8988T (cell line): ENCODE measurements around the gene CCDC3.

Experiments used
- DNase-seq: peaks from one replicate; pipeline ENCODE4 v3.0.0; 2011

The CCDC3 gene

DNA sequence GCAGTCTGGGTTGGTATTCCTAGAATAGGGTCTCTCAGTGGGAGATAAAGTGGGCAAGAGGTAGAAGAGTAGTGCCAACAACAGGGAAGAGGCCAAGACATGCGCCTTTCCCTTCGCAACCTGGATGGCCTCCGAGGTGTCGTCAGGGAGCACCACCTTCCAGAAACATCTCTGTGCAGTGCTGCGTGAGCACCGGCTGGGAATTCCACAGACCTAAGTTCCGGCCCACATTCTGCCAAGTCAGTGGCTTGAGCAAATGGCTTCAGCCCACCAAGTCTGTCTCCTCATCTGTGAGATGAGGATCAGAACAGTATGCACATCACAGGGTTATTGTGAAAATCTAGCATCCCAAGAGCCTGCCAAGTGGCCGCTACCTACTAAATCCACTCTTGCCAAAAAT is 40.6 kb downstream of the CCDC3 start:
- no peak for DNase-seq

DNA sequence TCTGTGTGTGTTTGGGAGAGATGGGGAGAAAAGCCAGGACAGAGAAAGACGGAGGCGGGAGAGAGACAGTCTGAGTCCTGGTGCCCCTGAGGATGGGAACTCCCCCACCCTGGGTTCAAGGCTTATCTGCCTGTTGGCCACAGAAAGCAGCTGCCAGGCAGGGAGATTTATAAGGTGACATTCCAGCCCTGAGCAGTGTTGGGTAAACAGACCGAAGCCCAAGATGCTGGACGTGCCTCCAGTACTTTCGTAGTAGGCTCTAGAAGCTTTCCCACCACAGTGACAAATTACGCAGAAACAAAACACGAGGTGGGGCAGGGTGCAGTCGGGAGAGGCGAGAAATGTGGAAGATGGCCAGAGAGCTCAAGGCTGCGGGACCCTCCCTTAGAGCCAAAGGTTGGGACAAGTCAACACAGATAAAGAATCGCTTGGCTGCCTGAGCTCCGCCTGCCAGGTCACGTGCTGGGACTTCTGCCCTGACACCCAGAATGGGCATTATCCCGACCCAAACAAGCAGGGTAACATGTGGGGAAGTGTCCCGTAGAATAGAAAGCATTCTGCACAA is 41.1 kb downstream of the CCDC3 start:
- no peak for DNase-seq

DNA sequence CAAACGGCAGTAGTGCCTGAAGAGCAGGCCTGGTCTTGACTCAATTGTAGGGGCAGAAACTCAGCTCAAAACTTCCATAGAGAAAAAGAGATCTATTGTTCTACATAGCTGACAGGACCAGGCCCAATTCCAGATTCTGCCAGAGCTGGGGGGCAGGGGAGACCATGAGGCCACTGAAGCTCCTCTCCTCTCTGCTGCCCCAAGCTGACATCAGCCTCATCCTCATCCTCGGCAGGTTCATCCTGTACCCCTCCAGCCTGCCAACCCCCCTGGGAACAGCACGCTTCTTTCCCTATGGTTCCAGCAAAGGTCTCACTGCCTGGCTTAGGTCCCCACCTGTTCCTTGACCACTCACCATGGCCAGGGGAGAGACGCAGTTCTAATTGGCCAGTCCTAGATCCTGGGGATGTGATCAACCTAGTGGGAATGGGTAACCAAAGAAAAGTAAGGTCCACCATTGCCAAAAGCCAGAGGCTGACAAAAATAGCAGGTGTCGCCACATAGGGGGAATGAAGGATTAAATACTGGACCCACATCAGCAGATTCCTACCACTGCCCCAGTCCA is 42.9 kb downstream of the CCDC3 start:
- DNase-seq: no peak

DNA sequence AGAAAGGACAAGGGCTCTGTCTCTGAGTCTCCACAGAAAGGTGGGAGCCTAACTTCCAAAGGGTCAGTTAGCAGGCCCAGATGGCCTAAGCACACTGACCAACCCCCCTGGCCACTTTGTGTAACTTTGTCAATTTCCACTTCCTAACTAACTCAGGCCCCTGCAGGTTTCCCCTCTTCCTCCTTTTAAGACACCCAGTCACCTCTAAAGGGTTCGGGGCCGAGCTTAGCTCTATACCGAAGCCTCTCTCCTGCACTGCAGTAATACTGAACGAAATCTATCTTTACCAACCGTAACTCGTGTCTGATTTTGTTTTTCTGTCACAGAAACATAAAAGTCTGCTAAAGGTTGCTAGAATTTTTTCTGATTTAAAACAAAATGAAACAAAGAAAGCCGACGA is 44.4 kb downstream of the CCDC3 start:
- DNase-seq: no peak

DNA sequence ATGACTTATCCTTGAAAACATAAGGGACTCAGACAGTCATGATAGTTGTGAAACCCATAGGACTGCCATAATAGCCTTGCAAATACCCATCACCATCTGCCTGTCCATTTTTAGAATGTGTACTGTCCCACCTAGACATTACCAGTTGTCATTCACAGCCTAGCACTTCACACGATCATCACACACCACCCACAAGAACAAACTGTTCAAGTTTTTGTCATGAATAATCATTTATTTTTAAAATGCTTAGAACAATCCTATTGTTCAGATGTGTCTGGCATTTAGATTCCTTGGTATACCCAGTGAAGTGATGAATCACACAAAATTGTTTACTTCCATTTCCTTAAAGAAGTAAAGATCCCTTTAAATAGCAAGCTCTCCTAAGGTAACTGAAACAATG is 46.6 kb downstream of the CCDC3 start:
- no peak for DNase-seq

DNA sequence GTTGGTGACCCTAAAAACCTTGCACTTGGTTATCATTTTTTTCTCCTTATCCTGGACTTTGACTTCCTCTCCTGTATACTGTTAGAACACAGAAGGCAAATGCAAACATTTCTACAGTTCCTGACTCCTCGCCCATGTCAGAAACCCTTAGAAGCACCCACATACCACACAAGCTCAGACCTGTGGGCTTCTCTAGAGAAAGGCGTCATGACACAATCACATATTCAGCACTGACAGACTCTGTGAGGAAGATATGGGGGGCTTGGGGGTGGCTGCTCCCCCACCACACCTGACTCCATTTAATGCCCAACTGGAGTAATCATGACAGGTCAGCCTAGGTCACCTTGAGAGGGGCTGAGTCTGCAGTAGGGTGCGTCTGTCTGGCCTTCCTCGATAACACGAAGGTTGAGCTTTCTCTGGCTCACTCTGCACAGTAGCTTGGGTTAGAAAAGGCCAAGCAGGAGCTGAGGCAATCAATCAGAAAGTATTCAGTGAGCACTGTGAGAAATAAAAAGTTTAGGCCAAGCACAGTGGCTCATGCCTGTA is 50.9 kb downstream of the CCDC3 start:
- no peak for DNase-seq

DNA sequence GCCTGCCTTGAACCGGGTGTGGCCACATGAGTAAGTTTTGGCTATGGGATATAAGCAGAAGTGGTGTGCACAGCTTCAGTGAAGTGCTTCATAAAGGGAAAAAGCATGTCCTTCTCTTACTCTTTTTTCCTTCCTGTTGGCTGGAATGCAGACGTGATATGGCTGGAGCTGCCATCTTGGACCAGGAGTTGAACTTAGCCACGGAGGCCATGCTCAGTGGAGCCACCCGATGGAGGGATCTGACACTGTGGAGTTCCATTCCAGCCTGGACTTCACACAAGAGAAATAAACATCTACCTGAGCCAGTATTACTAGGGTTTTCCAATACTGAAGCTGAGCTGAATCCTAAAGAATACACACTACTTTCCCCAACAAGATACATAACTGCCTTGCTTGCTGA is 52.3 kb downstream of the CCDC3 start:
- DNase-seq: no peak

DNA sequence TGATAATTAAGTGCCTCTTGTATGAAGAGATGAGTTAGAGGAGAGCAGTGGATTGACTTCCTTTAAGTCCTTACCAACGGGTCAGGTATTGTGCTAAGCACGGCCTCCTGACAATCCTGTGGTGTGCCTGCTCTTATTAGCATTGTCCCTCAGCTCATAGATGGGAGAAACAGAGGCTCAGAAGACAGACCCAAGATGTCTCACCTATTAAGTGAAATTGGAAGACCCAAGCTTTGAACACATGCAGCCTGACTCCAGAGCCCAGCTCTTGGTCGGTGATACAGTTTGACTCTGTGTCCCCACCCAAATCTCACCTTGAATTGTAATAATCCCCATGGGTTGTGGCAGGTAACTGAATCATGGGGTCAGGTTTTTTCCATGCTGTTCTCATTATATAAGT is 53.8 kb downstream of the CCDC3 start:
- DNase-seq: no peak

DNA sequence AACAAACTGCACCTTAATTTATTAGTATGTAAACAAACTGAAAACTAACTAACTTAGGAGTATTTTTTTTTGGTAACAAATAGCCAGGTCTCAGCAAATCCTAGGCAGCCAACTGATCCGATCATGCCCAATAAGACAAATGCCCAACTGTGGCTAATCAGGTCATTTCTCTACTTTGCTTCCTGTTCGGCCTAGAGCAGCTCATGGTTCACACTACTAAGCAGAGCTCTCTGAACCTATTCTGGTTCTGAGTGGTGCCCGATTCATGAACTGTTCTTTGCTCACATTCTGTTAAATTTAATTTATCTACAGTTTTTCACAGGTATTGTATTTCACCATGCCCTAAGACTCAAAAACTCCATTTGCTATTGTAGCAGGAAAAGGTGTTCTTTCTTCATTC is 55.1 kb downstream of the CCDC3 start:
- DNase-seq: no peak

DNA sequence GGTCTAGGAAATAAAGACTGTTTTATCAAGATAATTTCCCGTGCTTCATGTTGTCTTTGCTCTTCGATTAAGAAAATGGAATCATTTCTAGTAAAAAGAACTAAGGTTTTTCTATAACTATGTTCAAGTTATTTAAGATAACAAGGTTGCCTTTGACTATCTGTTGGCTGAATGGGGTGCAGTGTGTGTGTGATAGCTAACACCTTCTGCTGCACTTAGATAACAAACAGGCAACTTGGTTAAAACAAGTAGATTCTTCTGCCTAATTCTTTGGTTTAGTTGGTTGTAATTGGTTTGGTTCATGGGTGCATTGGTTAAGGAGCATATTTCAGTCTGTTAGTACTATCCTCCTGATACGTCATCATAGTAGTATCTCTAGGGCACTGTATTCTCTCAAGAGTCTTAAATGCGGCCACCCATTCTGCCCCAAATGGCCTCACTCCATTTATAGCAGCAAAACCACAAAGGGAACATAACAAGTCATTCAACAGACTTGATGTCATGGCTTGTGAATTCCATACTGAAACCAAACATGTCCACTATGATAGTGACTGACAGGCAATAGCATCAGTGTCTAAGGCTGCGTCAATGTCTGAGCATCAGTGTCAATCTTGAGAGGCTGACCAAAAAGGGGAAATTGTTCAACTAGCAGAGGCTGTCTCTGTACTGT is 55.7 kb downstream of the CCDC3 start:
- DNase-seq: no peak

DNA sequence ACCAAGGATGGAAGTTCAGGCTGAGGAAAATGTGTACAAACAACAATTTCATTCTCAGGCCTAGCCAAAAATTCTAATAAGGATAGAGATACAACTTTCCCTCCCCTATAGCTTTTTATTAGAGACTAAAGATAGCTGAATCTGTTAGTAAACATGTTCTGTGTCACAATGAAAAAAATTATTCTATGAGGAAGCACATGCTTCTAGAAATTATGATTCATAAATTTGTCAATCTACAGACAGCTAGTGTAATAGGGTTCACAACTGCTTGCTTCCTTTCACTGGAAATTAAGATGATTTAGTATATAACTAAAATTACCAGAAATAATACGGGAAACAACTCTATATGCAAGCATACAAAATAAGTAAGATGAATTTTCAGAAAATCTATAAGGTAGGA is 56.6 kb downstream of the CCDC3 start:
- DNase-seq: no peak

DNA sequence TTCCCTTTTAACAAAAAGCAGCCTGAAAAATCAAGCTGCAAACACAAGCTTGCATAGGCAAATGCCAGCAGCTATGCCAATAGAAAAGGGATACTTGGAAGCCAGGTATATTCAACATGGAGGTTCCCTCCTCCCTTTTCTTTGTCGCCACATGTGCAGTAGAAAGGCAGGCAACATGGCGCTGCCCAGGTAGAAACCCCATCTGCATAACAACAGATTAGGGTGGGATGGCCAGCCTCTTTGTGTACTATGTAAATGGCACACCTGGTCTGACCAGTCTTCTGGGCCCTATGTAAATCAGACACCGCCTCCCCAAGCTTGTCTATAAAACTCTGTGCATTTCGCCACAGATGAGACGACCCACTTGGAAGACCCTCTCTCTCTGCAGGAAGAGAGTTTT is 58.1 kb downstream of the CCDC3 start:
- no peak for DNase-seq

DNA sequence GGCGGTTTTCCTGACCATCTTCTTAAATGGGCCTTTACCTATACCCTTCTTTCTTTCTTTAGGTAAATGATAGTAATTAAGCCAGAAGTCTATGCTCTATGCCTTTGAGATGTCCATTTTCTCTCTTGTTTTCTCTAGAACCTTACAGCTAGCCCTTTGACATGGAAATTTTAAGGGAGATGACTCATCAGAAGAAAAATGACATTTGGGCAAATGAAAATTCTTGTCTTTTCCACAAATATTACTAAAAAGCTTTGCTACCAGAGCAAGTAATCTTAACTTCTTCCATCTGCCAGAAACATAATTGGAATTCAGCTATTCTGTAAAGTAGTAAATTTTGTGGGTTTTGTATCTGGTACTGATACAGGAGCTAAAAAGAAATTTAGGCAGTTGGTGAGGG is 59.5 kb downstream of the CCDC3 start:
- no peak for DNase-seq

DNA sequence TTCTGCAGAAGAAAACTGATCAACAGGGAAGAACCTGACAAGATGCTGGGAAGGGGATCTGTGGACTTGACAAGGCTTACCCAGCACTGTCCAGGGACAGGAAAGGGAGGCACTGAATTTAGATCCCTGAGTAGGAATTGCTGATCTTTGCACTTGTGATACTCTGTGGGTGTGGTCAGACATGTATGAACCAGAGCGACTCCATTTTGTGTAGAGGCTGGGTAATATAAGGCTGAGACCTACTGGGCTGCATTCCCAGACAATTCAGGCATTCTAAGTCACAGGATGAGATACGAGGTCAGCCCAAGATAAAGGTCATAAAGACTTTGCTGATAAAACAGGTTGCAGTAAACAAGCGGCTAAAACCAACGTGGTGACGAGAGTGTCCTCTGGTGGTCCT is 60.7 kb downstream of the CCDC3 start:
- DNase-seq: no peak

DNA sequence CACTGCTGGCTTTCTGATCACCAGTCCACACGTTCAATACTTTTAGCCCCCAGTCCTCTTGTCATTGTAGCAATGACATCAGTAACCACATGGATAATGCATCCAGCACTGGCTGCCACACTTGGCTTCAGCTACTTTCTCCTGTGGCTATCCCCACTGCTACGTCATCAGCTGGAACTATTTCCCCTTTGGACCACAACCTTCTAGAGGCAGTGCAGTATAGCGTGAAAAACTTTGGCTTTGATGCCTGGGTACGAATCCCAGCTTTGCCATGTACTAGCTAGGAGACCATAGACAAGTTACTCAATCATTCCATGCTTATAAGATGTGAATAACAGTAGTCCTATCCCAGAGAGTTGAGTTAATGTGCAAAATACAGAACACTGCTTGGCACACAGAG is 63.2 kb downstream of the CCDC3 start:
- DNase-seq: no peak

DNA sequence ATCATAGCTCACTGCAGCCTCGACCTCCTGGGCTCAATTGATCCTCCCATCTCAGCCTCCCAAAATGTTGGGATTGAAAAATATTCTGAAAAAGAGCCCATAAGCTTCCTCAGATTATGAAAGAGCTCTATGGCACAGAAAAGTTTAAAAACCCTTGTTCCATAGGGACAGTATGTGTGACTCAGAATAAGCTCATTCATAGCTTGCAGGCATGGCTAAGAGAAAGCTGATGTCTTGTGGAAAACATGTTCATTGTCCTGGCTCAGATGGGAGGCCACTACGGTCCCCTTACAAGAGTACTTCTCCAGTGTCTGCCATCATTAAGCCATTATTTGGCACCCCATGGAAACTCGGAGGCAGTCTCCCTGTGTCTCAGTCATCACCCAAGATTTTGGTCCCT is 64.0 kb downstream of the CCDC3 start:
- DNase-seq: no peak

DNA sequence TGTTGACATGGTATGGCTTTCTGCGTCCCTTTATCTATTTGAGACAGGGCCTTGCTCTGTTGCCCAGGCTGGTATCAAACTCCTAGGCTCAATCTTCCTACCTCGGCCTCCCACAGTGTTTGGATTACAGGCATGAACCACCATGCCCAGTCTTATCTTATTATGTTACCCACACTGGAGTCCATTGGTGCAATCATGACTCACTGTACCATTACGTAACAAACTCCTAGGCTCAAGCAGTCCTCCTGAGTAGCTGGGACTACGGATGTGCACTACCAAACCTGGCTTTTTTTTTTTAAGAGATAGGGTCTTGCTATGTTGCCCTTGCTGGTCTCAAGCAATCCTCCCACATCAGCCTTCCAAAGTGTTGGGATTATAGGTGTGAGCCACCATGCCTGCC is 66.7 kb downstream of the CCDC3 start:
- no peak for DNase-seq

DNA sequence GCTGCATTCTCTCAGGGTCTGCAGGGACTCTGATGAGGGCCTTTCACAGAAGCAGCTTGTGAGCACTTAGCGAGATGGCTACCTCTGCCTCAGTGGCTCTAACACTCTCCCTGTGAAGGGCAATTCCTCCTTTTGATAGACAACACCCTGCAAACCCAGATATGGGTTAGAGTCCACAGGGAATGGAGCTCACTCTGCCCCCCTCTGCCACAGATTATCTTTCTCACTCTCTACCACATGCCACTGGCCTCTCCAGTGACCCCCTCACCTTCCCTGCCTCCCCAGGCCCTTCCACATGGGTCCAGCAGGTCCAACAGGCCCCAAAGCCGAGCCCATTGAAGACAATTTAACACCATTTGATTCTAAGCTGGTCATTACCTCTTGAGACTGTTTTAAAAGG is 72.1 kb downstream of the CCDC3 start:
- DNase-seq: no peak

DNA sequence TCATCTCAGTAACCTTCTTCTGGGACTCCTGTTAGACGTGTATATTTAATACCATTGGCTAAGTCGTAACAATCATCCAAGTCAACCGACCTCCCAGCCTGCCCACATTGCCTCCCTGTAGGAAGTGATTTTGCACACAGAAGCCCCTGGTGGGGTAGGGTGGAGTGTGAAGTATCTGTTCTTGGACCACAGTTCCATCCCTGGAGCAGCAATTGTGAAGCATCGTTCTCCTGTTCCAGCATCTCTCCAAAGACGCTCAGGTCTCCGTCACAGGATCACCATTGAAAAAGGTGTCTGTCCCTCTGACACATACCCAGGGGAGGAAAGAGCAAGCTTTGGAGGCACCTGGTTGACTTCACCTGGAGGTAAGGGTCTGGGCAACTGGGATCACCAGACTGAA is 72.9 kb downstream of the CCDC3 start:
- no peak for DNase-seq

DNA sequence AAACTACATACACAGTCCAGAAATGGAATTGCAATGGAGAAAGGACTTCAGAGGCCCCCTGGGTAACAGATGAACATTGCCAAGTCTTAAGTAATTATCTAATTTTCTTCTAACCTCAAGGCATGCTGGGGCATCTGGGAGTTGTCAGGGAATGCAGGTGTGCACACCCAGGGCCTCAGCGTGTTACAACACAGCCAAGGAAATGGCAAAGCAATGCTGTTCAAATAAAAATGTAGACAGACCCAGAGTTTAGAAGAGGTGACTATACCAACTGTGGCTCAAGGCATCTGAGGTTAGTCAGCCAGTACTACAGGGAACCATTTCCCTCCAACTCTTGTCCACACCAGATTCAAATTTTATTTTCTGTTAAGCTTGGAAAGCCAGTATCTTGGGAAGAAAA is 73.6 kb downstream of the CCDC3 start:
- DNase-seq: no peak

DNA sequence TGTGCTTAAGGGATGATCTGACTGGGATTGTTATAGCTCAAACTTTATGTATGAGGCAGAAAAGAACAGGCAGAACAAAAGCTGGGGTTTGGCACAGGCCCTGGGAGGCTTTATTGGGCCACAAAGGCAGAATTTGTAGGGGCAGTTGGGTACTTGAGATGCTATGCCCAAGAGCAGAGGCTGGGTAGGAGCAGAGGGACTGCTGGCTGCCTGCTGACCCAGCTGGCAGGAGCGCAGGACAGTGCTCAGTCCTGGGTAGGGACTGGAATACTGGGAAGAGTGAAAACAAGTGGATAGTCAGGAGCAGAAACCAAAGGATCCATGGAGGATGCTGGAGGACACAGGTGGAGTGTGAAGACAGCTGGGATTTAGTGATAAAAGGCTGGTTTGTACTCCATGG is 75.7 kb downstream of the CCDC3 start:
- DNase-seq: no peak

DNA sequence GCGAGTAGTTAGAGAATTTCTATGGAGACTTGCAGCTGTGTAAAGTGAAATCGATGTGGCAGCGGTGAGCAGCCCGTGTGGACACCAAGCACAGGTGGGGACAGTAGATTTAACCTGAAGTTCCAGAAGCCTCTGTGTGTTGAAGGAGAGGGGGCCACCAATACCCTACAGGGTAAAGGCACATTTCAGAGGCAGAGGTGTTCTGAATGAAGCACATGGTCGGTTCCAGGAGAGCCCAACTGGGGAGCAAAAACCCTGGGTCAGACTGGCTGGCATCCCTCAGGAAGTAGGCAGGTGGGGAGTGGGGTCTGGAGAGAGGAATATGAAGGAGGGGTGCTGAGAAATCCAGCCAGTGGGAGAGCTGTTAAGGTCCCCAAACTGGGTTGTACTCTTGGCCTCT is 76.6 kb downstream of the CCDC3 start:
- no peak for DNase-seq

DNA sequence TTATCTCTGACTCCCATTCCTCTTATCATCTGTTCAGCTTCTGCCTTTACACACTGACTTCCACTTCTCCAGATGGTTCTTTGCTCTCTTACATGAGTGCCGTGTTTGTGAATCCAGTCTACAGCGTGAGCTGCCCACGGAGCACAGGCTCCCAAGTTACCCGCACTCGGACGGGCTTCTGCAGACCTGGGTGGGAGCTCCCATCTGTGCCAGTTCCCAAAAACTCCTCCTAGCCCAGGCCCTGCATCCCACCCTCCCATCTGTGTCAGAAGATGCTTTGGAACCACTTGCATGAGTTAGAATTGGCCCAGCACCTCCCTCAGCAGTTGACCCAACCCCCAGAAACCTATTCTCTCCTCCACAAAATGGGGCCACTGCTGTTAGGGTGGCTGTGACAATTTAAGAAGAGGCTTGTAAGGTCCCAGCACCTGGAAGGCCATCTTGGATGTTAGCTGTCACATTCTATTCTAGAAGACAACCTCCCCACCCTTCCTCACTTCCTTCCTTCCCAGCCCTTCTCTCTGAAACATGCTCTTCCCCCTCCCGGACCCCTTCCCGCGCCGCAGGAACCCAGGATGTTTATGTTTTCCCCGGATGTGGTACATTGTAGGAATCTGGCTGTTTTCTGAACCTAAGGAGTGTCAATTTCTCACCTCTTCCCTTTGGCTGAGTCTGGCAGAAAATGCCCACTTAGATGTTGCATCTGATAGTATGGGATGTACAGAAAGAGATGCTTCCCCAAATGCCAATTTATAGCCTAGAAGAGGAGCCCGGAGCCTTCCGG is 79.2 kb downstream of the CCDC3 start:
- DNase-seq: no peak

DNA sequence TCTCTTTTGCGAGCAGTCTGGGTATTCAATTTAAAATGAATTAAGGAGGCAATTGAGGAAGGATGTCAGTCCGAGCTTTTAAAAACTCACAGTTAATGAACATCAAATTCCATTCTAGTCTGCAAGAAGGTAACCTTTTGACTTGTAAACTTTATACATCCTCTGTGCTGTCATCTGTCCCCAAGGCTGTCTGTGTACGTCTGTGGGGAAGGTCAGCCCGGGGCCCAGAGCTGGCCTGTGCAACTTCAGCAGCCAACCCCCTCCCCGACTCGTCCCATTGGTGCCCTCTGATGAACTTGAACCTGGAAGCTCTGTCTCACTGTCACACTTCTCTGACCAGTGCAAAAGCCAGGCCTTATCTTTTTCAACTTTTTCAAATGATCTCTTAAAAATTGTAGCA is 80.3 kb downstream of the CCDC3 start:
- DNase-seq: no peak
